Activated naive CD8-positive, alpha-beta T cell treated with anti-CD3 and anti-CD28 coated beads, Interleukin-2, amount 50 U/mL, for 16 hours (primary cell): ENCODE measurements around the gene GIPC2.
"Not testable (repeated sequence)": the region's sequence is repeated elsewhere in the genome, so short reads cannot be mapped to it uniquely, and the experiment has no call there.

Experiments
- DNase-seq: peaks from one replicate; pipeline ENCODE4 v3.0.0-alpha.2; 2020; ENCODE audit warnings: low read depth, low spot score

The GIPC2 gene, protein sequence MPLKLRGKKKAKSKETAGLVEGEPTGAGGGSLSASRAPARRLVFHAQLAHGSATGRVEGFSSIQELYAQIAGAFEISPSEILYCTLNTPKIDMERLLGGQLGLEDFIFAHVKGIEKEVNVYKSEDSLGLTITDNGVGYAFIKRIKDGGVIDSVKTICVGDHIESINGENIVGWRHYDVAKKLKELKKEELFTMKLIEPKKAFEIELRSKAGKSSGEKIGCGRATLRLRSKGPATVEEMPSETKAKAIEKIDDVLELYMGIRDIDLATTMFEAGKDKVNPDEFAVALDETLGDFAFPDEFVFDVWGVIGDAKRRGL

DNA sequence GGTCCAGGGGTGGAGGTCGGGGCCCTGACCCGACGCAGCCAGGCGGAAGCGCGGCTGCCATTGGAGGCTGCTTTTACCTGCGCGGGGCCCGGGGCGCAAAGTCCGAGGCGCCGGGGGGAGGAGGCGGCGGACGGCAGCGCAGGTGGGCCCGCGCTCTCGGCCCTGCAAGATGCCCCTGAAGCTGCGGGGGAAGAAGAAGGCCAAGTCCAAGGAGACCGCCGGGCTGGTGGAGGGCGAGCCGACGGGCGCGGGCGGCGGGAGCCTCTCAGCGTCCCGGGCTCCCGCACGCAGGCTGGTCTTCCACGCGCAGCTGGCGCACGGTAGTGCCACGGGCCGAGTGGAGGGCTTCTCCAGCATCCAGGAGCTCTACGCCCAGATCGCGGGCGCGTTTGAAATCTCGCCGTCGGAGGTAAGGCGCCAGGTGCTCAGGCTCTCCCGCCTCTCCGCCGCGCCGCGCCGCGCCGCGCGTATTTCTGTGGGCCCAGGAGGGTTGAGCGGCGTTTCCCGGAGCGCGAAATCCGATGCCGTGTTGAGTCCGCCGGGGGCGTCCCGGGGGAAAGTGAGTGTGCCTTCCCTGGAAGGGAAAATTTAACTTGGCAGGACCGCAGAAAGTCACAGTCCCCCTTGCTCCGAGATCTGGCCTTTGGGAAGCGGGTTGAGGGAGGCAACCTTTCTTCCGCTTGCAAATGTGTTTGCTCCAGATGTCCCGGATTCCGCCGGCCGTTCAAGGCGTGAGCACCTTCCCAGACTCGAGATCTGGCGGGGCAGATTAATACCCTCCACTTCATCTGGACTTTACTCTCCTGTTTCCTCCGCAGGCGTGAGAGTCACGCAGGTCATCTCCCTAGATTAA lies at the start of gene GIPC2:
GIPC2 (plus strand) TSS at position 41 of the 853 bp plus-strand sequence; CDS start at position 170, 129 bp downstream.
- no peak for DNase-seq

DNA sequence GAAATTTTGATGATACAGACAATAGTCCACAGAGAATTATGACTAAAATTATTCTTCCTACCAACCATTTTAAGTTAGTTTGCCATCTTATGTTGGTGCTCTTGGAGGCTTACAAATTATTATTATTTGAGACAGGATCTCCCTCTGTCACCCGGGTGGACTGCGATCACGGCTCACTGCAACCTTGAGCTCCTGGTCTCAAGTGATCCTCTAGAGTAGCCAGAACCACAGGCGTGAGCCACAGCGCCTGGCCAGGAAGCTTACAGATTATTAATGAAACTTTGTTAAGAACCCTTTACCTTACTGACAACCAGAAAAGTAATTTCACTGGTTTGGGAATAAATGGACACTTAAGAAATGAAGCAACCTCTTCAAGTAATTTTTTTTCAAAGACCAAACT lies 49.0 kb upstream of the GIPC2 start:
- no peak for DNase-seq

- DNase-seq, result not testable (repeated sequence)
Measured at GRCh38 chr1:78000536-78000935, 45.2 kb upstream of the GIPC2 start.

GRCh38 chr1:78003070-78003746 lies 42.6 kb upstream of the GIPC2 start:
- DNase-seq, result no peak

- no peak for DNase-seq
Measured at GRCh38 chr1:78003882-78004718, 41.7 kb upstream of the GIPC2 start.

DNA sequence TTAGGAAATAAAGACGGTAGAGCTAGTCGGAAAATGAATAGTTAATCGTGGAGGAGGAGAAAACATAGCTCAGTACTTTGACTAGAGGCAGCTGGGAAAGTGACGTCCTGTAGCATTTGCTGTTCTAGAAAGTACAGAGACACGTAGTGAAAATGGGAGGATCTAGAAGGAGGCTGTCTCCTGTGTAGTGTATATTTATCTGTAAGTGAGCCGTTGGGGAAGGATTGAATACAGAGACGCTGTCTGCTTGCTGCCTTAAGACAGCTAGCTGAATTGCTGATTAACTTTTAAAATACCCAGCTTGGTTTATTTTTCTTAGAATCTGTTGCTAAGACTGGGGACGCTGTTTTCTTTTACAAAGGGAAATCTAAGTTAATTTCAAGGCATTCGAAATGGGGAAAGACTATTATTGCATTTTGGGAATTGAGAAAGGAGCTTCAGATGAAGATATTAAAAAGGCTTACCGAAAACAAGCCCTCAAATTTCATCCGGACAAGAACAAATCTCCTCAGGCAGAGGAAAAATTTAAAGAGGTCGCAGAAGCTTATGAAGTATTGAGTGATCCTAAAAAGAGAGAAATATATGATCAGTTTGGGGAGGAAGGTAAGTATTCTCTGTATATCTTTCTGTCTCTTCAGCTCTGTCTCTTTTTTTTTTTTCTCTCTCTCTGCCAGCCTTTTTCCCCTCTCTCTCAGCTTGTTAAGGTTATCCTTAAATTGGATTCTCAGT lies 40.9 kb upstream of the GIPC2 start, which contains the start of gene DNAJB4:
DNAJB4 (plus strand) TSS at position 221 of the 729 bp plus-strand sequence; CDS start at position 393, 172 bp downstream.
- DNase-seq, result peak; percentile 26

- DNase-seq, result no peak
Measured at GRCh38 chr1:78005448-78005722, 40.4 kb upstream of the GIPC2 start.

DNA sequence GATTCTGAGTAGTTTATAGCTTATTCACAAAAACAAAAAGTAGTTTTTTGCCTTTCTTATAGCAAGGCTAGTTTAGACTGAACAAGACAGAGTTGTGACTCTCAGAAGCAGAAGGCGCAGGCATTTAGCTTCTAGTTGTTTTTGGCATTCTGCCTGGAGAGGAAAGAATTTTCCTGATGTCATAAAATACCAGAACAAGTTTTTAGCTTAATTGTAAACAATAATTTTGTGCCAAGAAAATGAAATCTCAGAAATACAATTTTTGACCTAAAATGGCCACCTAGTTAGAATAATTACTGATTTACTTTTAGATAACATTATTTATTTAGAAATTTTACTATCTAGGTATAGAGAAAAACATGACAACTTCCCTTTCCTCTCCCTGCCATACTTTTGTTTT lies 40.0 kb upstream of the GIPC2 start:
- DNase-seq, result no peak

GRCh38 chr1:78006521-78006920 lies 39.2 kb upstream of the GIPC2 start:
- no peak for DNase-seq

GRCh38 chr1:78007677-78008341 lies 38.0 kb upstream of the GIPC2 start:
- DNase-seq, result no peak

DNA sequence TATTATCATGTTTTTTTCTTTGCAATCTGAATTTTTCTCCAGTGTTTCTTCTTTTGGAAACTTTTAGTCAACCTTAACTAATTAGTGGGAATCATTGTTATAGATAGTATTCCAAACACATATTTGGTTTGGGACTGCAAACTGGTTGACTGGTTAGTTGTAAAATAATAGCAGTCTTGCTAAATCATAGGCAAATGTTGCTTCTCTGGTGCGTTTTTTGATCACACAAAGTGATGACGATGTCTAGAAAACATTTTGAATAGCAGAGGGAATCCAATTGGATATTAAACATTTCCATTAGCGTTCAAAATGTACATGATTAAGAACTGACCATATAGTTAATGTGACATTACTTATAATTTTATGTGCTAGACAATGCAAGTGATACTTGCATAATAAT lies 36.5 kb upstream of the GIPC2 start:
- no peak for DNase-seq

DNA sequence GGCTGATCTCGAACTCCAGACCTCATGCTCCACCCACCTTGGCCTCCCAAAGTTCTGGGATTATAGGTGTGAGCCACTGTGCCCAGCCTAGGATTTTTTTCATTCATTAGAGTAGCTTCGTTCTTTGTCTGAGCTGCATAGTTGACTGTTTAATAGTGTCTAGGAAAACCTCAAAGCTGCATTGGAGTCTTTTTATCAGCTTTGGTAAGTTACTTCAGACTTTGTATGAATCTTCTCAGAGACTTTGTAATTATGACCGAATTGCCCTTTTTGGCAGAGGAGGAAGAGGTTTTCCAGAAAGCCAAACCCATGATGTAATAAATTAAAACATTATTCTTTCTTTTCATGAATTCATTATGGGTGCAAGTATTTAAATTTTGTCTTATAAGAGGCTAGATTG lies 35.9 kb upstream of the GIPC2 start:
- no peak for DNase-seq

GRCh38 chr1:78011050-78011449 lies 34.7 kb upstream of the GIPC2 start:
- DNase-seq, result no peak

- DNase-seq, result no peak
Measured at GRCh38 chr1:78015148-78015547, 30.6 kb upstream of the GIPC2 start.

DNA sequence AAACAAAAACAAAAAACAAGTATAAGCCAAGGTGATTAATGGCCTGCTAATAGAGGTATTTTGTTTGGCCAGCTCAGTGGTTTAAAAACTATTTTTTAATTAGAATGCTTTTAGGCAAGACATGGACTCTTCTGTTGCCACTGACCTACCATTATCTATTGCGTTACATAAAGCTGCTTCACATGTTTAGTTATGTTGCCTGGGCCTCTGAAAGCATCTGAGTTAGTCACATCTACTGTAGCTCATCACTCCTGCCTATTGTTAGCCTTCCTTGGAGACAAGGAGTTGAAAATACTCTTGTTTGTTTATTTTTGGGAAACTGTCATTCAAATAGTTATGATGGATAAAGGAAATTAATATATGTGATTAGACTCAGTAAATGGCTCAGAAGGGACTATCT lies 26.7 kb upstream of the GIPC2 start:
- DNase-seq, result no peak

DNA sequence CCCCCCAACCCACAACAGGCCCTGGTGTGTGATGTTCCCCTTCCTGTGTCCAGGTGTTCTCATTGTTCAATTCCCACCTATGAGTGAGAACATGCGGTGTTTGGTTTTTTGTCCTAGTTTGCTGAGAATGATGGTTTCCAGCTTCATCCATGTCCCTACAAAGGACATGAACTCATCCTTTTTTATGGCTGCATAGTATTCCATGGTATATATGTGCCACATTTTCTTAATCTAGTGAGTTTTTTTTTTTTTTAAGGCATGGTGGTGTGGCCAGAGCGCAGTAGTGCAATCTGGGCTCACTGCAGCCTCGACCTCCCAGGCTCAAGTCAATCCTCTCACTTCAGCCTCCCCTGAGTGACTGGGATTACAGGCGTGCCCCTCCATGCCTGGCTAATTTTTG lies 24.6 kb upstream of the GIPC2 start:
- DNase-seq, result not testable (repeated sequence)

DNA sequence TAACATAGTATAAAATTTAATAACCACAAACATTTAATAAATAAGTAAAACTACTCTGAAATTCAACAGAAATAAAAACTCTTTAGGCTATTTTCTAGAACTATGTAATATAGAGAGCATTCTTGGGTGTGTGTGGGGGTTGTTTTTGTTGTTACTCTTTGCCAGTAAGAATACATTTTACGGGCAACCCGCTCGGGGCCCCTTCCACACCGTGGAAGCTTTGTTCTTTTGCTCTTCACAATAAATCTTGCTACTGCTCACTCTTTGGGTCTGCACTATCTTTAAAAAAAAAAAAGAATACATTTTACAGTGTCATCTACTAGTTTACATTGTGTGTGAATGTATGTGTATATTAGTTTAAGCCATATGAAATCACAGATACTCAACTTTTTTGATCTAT lies 16.0 kb upstream of the GIPC2 start:
- DNase-seq, result no peak

- DNase-seq, result no peak
Measured at GRCh38 chr1:78032996-78033796, 12.6 kb upstream of the GIPC2 start.

- DNase-seq, result no peak
Measured at GRCh38 chr1:78033797-78034172, 12.0 kb upstream of the GIPC2 start.

- no peak for DNase-seq
Measured at GRCh38 chr1:78035121-78035520, 10.6 kb upstream of the GIPC2 start.
